IMR-90 (cell line): ENCODE data around the gene SOWAHB. TPM values are rescaled to one million over a fixed set of nuclear protein-coding genes. Genes with fewer than 3 reads are reported as not detected.
A peak's percentile ranks its signal among the peaks of the same experiment; 100 is the strongest.

ENCODE experiments used
- ATAC-seq: fragments of 200-7000 bp; cut with Tn5 transposase; 2 replicates; pipeline ENCODE4 v1.9.1; 2020; ENCODE audit warnings: low read depth, mild to moderate bottlenecking, moderate library complexity
- BruUV-seq: library from RNA; stranded (reverse); fragments of 400-500 nt; replicated peaks from 2 replicates; lab custom pipeline; 2021; lab: Mats Ljungman, UMichigan
- CTCF ChIA-PET: fragments of 300-600 bp; formaldehyde crosslinking; extraction: SDS; loops from one replicate; lab custom pipeline; 2021; ENCODE audit warnings: antibody characterized with exemption; lab: Yijun Ruan, JAX
- POLR2A ChIA-PET: fragments of 300-600 bp; sonication (Branson Sonifier 250); formaldehyde crosslinking; loops from one replicate; lab custom pipeline; 2022; ENCODE audit warnings: antibody characterized with exemption; ENCODE audit not compliant: unreplicated experiment; lab: Charles Lee
- DNase-seq: peaks from one replicate; pipeline ENCODE4 v3.0.0; 2013
- H2AFZ ChIP-seq: replicated peaks from 2 replicates; pipeline ENCODE3; 2013; ENCODE audit warnings: low read length, mild to moderate bottlenecking; ENCODE audit not compliant: poor library complexity
- H2AK5ac ChIP-seq: 2 replicates; pipeline ENCODE4 v1.6.1; 2013; ENCODE audit warnings: low read depth, low read length, inconsistent platforms
- H2AK9ac ChIP-seq: replicated peaks from 2 replicates; pipeline ENCODE3; 2013; ENCODE audit warnings: mild to moderate bottlenecking, low read depth, low read length, moderate library complexity; ENCODE audit not compliant: poor library complexity
- H2BK120ac ChIP-seq: 2 replicates; pipeline ENCODE4 v1.6.1; 2013; ENCODE audit warnings: low read depth, low read length, inconsistent platforms
- H2BK15ac ChIP-seq: 3 replicates; pipeline ENCODE4 v1.6.1; 2013; ENCODE audit warnings: low read depth, low read length, inconsistent platforms
- H2BK20ac ChIP-seq: 2 replicates; pipeline ENCODE4 v1.6.1; 2013; ENCODE audit warnings: low read depth, mild to moderate bottlenecking, inconsistent platforms, low read length, moderate library complexity
- H2BK5ac ChIP-seq: 2 replicates; pipeline ENCODE4 v1.6.1; 2013; ENCODE audit warnings: mild to moderate bottlenecking, low read depth, low read length, inconsistent platforms; ENCODE audit not compliant: poor library complexity, severe bottlenecking
- H3K14ac ChIP-seq: replicated peaks from 2 replicates; pipeline ENCODE4 v1.6.1; 2013; ENCODE audit warnings: low read depth, low read length, inconsistent platforms
- H3K18ac ChIP-seq: 2 replicates; pipeline ENCODE4 v1.6.1; 2013; ENCODE audit warnings: low read depth, low read length, control low read depth
- H3K23ac ChIP-seq: 2 replicates; pipeline ENCODE4 v1.6.1; 2013; ENCODE audit warnings: low read depth, low read length, inconsistent platforms
- H3K27ac ChIP-seq: 2 replicates; pipeline ENCODE4 v1.5.1; 2013; ENCODE audit warnings: mild to moderate bottlenecking, control low read depth, low read length; ENCODE audit not compliant: insufficient read depth
- H3K27me3 ChIP-seq: 2 replicates; pipeline ENCODE4 v1.6.1; 2013; ENCODE audit warnings: low read length; ENCODE audit not compliant: control insufficient read depth, insufficient read depth
- H3K36me3 ChIP-seq: 2 replicates; pipeline ENCODE4 v1.6.1; 2013; ENCODE audit warnings: low read length, mixed read lengths; ENCODE audit not compliant: control insufficient read depth, insufficient read depth
- H3K4ac ChIP-seq: 2 replicates; pipeline ENCODE4 v1.6.1; 2013; ENCODE audit warnings: low read depth, low read length, inconsistent platforms
- H3K4me1 ChIP-seq: 2 replicates; pipeline ENCODE4 v1.6.1; 2013; ENCODE audit warnings: low read length, mixed read lengths; ENCODE audit not compliant: control insufficient read depth, insufficient read depth
- H3K4me2 ChIP-seq: 2 replicates; pipeline ENCODE4 v1.6.1; 2013; ENCODE audit warnings: low read depth, mild to moderate bottlenecking, control low read depth, low read length, moderate library complexity
- H3K4me3 ChIP-seq: 2 replicates; pipeline ENCODE4 v1.5.1; 2013; ENCODE audit warnings: low read depth, mild to moderate bottlenecking, control low read depth, low read length, moderate library complexity; ENCODE audit not compliant: insufficient read depth
- H3K56ac ChIP-seq: 2 replicates; pipeline ENCODE4 v1.6.1; 2013; ENCODE audit warnings: low read length, inconsistent platforms; ENCODE audit not compliant: insufficient read depth; ENCODE audit errors: extremely low read depth
- H3K79me1 ChIP-seq, 2 experiments: 2 replicates each; pipeline ENCODE4 v1.6.1; 2013; ENCODE audit warnings: low read length in 2 of 2, inconsistent platforms in 1 of 2, low read depth in 1 of 2
- H3K9ac ChIP-seq: 2 replicates; pipeline ENCODE4 v1.6.1; 2013; ENCODE audit warnings: low read depth, low read length, control low read depth
- H3K9me1 ChIP-seq: 2 replicates; pipeline ENCODE4 v1.6.1; 2013; ENCODE audit warnings: low read length, inconsistent platforms; ENCODE audit not compliant: insufficient read depth
- H3K9me3 ChIP-seq: 2 replicates; pipeline ENCODE4 v1.6.1; 2013; ENCODE audit warnings: low read length; ENCODE audit not compliant: control insufficient read depth, insufficient read depth
- H4K20me1 ChIP-seq: 2 replicates; pipeline ENCODE4 v1.6.1; 2013; ENCODE audit warnings: low read length, inconsistent platforms; ENCODE audit not compliant: insufficient read depth
- H4K5ac ChIP-seq: 2 replicates; pipeline ENCODE4 v1.6.1; 2013; ENCODE audit warnings: mild to moderate bottlenecking, low read depth, low read length, control low read depth
- H4K8ac ChIP-seq, 2 experiments: 2 replicates each; pipeline ENCODE4 v1.6.1; 2013; ENCODE audit warnings: low read depth in 2 of 2, low read length in 2 of 2, control low read depth in 1 of 2, inconsistent platforms in 1 of 2
- H4K91ac ChIP-seq: 2 replicates; pipeline ENCODE4 v1.6.1; 2013; ENCODE audit warnings: low read depth, low read length, inconsistent platforms; ENCODE audit not compliant: insufficient read depth
- BHLHE40 ChIP-seq: fragments of 150-350 bp; IDR thresholded peaks from 2 replicates; pipeline ENCODE4 v1.6.1; 2016; ENCODE audit warnings: mild to moderate bottlenecking, low read depth, low read length
- CEBPB ChIP-seq: IDR thresholded peaks from 2 replicates; pipeline ENCODE4 v1.6.1; 2012; ENCODE audit warnings: low read depth, low read length, improper control_type of control experiment
- CHD1 ChIP-seq: IDR thresholded peaks from 2 replicates; pipeline ENCODE4 v1.6.1; 2012; ENCODE audit warnings: low read depth, low read length, improper control_type of control experiment
- ELK1 ChIP-seq: fragments of 150-350 bp; IDR thresholded peaks from 2 replicates; pipeline ENCODE4 v1.6.1; 2016; ENCODE audit warnings: low read depth, mild to moderate bottlenecking, low read length, moderate library complexity, borderline replicate concordance
- FOS ChIP-seq: fragments of 150-350 bp; IDR thresholded peaks from 2 replicates; pipeline ENCODE4 v1.6.1; 2016; ENCODE audit warnings: low read depth, low read length
- MAFK ChIP-seq: IDR thresholded peaks from 2 replicates; pipeline ENCODE4 v1.6.1; 2012; ENCODE audit warnings: low read depth, low read length, improper control_type of control experiment
- MXI1 ChIP-seq: IDR thresholded peaks from 2 replicates; pipeline ENCODE4 v1.6.1; 2012; ENCODE audit warnings: low read depth, mild to moderate bottlenecking, low read length, moderate library complexity, borderline replicate concordance
- NFE2L2 ChIP-seq: fragments of 150-350 bp; IDR thresholded peaks from 2 replicates; pipeline ENCODE4 v1.6.1; 2016; ENCODE audit warnings: low read depth, mild to moderate bottlenecking, low read length
- POLR2A ChIP-seq: IDR thresholded peaks from 2 replicates; pipeline ENCODE4 v1.6.1; 2012; ENCODE audit warnings: mild to moderate bottlenecking, low read depth, low read length
- RCOR1 ChIP-seq: IDR thresholded peaks from 2 replicates; pipeline ENCODE4 v1.6.1; 2012; ENCODE audit warnings: mild to moderate bottlenecking, low read length, improper control_type of control experiment; ENCODE audit not compliant: insufficient replicate concordance
- RFX5 ChIP-seq: IDR thresholded peaks from 2 replicates; pipeline ENCODE4 v1.8.0; 2012; ENCODE audit warnings: low read depth, mild to moderate bottlenecking, low read length, moderate library complexity
- SMC3 ChIP-seq: fragments of 150-350 bp; IDR thresholded peaks from 2 replicates; pipeline ENCODE4 v1.6.1; 2016; ENCODE audit warnings: low read depth, mild to moderate bottlenecking, antibody characterized with exemption, low read length, moderate library complexity
- USF2 ChIP-seq: fragments of 150-350 bp; IDR thresholded peaks from 2 replicates; pipeline ENCODE4 v1.6.1; 2017; ENCODE audit warnings: mild to moderate bottlenecking, antibody characterized with exemption, low read length, low read depth
- WGBS, 2 experiments: methylation state at CpG; one replicate each; pipeline versions ENCODE4 v1.1.5 to v1.1.7; 2013; ENCODE audit warnings: missing lambda C conversion rate in 2 of 2; ENCODE audit not compliant: insufficient read length in 1 of 2; ENCODE audit errors: extremely low coverage in 2 of 2; 5-methylcytosine and 5-hydroxymethylcytosine counted together
- dilution Hi-C: fragments of 300-500 bp; cut with HindIII; formaldehyde crosslinking; loops from one replicate; pipeline ENCODE4 v1.14.3; 2018; ENCODE audit warnings: low sequenced_read_pairs; ENCODE audit not compliant: unreplicated experiment
- in situ Hi-C: fragments of 300-500 bp; cut with MboI; formaldehyde crosslinking; loops from 3 replicates; pipeline ENCODE4 v1.14.3; 2019; ENCODE audit warnings: low sequenced_read_pairs, inconsistent platforms, mixed read lengths
- intact Hi-C: fragments of 100-400 bp; cut with micrococcal nuclease; formaldehyde crosslinking; loops from 2 replicates; pipeline ENCODE4 v1.10.0; 2022
- polyA plus RNA-seq, 3 experiments: library from polyadenylated mRNA; depleted of rRNA; stranded (reverse); fragments of >200 nt; gene quantifications; 2 replicates each; pipeline ENCODE4 v1.2.3, GENCODE V29; 2012; ENCODE audit warnings: low replicate concordance in 1 of 3
- total RNA-seq: library from RNA; depleted of rRNA; stranded (reverse); fragments of >200 nt; gene quantifications from 2 replicates; pipeline ENCODE4 v1.2.3, GENCODE V29; 2012
- TF ChIP-seq, protein P1 (sequence below): conservative IDR thresholded peaks from 2 replicates; pipeline ENCODE4 v1.5.1; 2012; ENCODE audit warnings: mild to moderate bottlenecking, low read depth, low read length, improper control_type of control experiment

Gene SOWAHB
- total and polyA plus RNA-seq, 2 of the 4 experiments (the other 2 are of a cell fraction), result not detected

DNA sequence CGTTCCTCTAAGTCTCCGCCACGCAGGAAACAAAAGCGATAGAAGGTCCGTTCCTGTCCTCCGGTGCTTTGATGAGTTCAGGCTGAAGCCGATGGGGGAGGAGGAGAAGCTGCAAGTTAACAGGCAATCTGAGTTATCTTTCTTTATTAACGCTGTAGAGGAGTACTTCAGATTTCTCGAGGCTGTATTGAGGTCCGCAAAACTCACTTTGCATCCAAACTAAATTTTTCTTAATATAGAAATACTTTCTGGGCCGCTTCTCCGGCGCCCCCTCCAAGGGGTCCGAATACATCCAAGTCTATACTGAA is 395 bp upstream of the SOWAHB start:
- Histone ChIP-seq H4K8ac (no peak overlapping the region), H4K91ac (no peak overlapping the region), H3K27me3 (peaks cover 44% of the 10 kb centered on the region), H3K18ac (no peak overlapping the region), H3K27ac (no peak overlapping the region), H3K4ac (no peak overlapping the region), H3K4me3 (no peak overlapping the region), H3K9me3 (no peaks in the 10 kb centered on the region; the same call in 1 of the 2 replicates), H3K36me3 (no peaks in the 10 kb centered on the region), H3K4me2 (peak overlapping the region; percentile 62), H3K79me1 (no peaks in the 10 kb centered on the region), H4K5ac (no peak overlapping the region), H3K23ac (no peak overlapping the region), H2BK120ac (no peak overlapping the region), H3K9ac (no peak overlapping the region), H3K4me1 (peaks cover 3% of the 10 kb centered on the region; the same call in 1 of the 2 replicates), H2BK20ac (no peak overlapping the region), H2BK5ac (no peak overlapping the region), H4K20me1 (no peaks in the 10 kb centered on the region), H2AFZ (peak overlapping the region; percentile 69), H2BK15ac (no peak overlapping the region), H3K14ac (no peak overlapping the region), H2AK9ac (no peak overlapping the region), H3K9me1 (no peaks in the 10 kb centered on the region), H2AK5ac (0 out of 2 replicates have a peak overlapping the region, but pooled peaks have one; percentile 39), H3K56ac (no peak overlapping the region)
- intact Hi-C loops, result no loop called here
- DNase-seq, result no peak
- dilution Hi-C loops, result no loop called here
- no peak for TF ChIP-seq FOS
- TF ChIP-seq MAFK, result no peak
- TF ChIP-seq BHLHE40, result no peak
- TF ChIP-seq POLR2A, result no peak
- no peak for TF ChIP-seq NFE2L2
- TF ChIP-seq MXI1, result no peak
- TF ChIP-seq ELK1, result no peak
- TF ChIP-seq SMC3, result no peak
- TF ChIP-seq RCOR1, result no peak
- no peak for TF ChIP-seq RFX5
- TF ChIP-seq, protein P1, sequence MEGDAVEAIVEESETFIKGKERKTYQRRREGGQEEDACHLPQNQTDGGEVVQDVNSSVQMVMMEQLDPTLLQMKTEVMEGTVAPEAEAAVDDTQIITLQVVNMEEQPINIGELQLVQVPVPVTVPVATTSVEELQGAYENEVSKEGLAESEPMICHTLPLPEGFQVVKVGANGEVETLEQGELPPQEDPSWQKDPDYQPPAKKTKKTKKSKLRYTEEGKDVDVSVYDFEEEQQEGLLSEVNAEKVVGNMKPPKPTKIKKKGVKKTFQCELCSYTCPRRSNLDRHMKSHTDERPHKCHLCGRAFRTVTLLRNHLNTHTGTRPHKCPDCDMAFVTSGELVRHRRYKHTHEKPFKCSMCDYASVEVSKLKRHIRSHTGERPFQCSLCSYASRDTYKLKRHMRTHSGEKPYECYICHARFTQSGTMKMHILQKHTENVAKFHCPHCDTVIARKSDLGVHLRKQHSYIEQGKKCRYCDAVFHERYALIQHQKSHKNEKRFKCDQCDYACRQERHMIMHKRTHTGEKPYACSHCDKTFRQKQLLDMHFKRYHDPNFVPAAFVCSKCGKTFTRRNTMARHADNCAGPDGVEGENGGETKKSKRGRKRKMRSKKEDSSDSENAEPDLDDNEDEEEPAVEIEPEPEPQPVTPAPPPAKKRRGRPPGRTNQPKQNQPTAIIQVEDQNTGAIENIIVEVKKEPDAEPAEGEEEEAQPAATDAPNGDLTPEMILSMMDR, result no peak
- TF ChIP-seq CEBPB, result no peak
- TF ChIP-seq CHD1, result no peak
- no peak for TF ChIP-seq USF2
- no peak for ATAC-seq
- ChIA-PET POLR2A (no interaction called here), CTCF (no interaction called here)
- in situ Hi-C loops, result no loop called here
- WGBS, 2 experiments, result 60% methylated on average over 2 of the region's 14 CpGs; no CpG with 5 or more reads in 1 of the 2 experiments
- BruUV-seq, result no TSS peak
